Glomerular endothelial cell (primary cell): Measurements from ENCODE around the gene ATP8A2. TPM values are rescaled to one million over a fixed set of nuclear protein-coding genes. Genes with fewer than 3 reads are reported as not detected.
"Not testable (repeated sequence)": the region's sequence is repeated elsewhere in the genome, so short reads cannot be mapped to it uniquely, and the experiment has no call there.

Experiments used
- DNase-seq: peaks from one replicate; pipeline ENCODE4 v3.0.0-alpha.2; 2011; ENCODE audit warnings: low read depth, low spot score; ENCODE audit errors: extremely low read depth
- total RNA-seq: library from RNA; depleted of rRNA; stranded (reverse); fragments of >200 nt; gene quantifications from 2 replicates; pipeline ENCODE4 v1.2.3, GENCODE V29; 2015

ATP8A2 gene
- total RNA-seq, 1 donor from 2014 or later, result 0.12 TPM

GRCh38 chr13:26051657-26052311 is 680.0 kb downstream of the ATP8A2 start, which contains the start of gene SHISA2:
Gene SHISA2 (minus strand): TSS chr13:26052016. CDS start chr13:26050975, 1,041 bp downstream.
- no peak for DNase-seq

- DNase-seq, result no peak
Observed at GRCh38 chr13:26052337-26052736, 680.6 kb downstream of the ATP8A2 start.

DNA sequence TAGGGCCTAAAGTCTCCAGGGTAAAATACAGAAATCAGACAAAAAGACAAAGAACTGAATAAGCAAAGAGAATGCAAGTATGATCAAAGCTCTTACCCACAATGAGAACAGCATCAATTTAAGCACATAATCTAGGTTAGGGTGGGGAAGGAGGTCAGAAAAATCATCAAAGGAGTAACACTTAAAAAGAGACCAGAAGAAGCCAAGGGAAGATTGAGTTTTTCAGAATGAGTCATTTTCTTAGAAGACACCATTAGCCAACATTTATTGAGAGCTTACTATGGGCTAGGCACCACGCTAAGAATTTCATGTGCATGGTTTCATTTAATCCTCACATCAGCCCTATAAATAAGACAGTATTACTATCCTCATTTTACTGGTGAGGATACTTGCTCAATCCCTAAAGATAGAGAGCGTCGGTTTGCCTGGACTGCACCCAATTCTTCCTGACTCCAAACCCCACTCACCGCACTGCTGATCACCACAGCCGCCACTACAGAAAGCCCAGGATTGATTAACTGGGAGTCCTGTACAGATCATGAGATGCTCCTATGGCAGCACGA is 681.7 kb downstream of the ATP8A2 start:
- no peak for DNase-seq

- DNase-seq, result no peak
Observed at GRCh38 chr13:26054896-26055295, 683.1 kb downstream of the ATP8A2 start.

DNA sequence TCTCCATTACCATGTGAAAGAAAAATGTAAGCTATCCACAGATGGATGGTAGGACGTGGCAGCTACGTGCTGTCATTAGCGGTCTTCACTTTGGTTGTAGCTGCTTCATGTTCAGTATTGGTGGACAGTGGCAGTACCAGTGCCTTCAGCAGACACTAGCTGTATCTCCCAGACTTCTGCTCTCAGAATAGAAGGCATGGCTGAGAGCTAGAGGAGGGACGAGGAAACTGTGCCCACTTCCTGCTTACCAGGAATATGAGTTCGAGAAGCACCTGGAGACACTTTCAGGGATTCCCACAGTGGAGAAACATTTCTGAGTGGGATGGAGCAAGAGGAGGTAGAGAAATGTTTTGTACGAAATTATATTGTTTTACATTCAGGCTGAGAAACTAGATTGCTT is 686.9 kb downstream of the ATP8A2 start:
- DNase-seq, result no peak

GRCh38 chr13:26060357-26060756 is 688.6 kb downstream of the ATP8A2 start:
- no peak for DNase-seq

GRCh38 chr13:26061256-26061655 is 689.5 kb downstream of the ATP8A2 start:
- DNase-seq, result no peak

DNA sequence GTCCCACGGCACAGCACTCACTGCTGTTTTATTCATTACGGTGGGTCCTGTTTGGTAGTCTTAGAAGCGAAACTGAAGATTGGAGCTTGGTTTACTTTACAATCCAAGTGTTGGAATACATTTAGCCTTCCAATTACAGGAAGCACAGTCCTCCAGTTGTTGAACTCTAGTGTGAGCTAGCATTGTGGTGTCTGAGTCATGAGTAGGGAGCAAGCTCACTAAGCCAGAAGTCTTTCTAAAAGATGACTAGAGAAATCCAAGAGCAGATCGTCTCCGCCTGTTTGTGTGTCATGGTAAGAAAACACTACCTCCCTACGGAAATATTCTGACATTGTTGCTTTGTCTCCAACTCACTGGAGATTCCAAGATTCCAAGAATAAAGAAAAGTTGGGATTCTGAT is 690.2 kb downstream of the ATP8A2 start:
- DNase-seq, result no peak

GRCh38 chr13:26062853-26063444 is 691.2 kb downstream of the ATP8A2 start:
- DNase-seq, result peak; percentile 42

GRCh38 chr13:26066492-26066891 is 694.7 kb downstream of the ATP8A2 start:
- DNase-seq, result not testable (repeated sequence)

DNA sequence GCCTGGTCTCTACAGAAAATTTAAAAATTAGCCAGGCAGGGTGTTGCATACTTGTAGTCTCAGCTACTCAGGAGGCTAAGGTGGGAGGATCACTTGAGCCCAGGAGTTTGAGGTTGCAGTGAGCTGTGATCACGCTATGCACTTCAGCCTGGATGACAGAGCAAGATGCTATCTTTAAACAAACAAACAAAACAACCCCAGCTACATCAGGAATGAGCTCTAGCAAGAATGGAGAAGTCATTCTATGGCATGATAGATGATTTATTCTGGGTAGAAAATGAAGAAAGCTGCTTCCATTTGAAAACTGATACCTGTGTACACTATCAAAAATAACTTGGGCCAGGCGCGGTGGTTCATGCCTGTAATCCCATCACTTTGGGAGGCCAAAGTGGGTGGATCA is 695.8 kb downstream of the ATP8A2 start:
- no peak for DNase-seq

DNA sequence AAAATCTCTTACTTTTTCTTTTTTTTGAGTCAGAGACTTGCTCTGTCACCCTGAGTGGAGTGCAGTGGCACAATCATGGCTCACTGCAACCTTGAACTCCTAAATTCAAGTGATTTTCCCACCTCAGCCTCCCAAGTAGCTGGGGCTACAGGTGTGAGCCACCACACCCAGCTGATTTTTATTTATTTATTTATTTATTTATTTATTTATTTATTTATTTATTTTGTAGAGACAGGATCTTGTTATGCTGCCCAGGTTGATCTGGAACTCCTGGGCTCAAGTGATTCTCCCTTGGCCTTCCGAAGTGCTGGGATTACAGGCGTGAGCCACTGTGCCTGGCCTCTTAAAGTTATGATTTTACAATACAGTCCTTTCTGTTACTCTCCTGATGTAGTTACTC is 696.6 kb downstream of the ATP8A2 start:
- not testable (repeated sequence) for DNase-seq

DNA sequence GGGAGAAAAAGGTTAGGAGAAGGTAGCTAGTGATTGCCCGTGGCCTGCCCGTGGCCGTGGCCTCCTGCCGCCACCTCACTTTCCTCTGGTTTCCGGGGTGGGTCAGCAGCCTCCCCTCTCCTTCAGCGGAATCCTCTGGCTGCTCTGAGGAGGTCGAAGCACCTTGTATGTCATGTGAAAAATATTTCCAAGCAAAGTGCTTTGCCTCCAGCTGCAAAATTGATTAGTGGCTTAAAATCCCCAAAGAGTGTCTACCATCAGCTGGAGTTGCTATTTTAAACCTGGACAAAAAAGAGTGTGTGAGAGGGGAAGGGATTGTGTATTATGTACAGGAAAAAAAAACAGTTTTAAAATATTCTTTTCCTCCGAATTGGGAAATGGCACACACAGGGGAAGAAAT is 697.9 kb downstream of the ATP8A2 start:
- not testable (repeated sequence) for DNase-seq

DNA sequence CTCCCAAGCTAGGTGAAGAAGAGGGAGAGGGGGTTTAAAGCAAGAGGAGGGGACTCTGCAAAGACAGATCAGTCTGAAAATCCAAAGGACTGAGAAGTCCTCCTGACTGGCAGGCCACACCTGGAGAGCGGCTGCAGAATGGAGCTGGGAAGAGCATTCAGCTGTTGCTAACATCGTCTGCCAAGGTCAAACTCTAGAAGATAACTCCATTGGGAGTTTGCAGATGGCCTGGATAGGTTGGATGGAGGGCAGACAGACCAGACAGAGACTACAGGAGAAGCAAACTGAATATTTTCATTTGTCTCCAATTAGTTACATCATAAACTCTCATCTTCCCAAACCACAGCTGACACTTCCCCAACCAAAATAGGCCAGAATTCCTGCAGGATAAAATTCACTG is 699.9 kb downstream of the ATP8A2 start:
- DNase-seq, result no peak

DNA sequence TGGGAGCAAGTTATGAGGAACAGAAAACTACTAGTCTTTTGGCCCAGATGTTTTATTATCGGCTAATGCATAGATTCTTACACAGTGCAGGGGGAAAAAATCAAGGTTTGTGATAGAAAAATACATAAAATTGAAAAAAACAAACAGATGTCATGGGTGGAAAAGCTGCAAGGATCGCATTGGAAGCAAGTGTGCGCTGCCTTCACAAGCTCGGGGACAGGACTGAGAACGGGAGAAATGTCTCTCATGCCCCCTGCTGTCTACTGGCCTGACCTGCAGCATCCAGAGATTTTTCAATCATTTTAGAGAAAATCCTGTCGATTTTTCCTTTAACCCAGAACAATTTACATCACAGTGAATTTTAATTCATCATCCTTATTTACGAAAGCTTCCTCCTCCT is 700.6 kb downstream of the ATP8A2 start:
- DNase-seq, result not testable (repeated sequence)

DNA sequence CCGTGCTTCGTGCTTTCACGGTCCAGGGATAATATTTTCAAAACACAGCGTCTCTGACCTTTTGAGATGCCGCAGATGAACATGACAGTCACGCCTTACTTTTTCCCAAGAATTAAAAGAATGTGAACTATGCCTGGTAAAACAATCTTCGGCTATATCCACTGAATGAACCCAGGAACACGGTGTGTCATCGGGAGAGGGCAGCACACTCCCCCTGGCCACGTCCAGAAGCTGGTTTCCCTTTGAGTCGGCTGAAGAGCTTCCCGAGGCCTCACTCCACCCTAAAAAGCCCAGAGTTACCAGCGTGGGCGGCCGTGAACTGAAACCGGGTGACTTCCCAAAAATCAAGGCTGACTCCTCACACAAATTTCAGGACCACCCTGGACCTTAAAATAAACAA is 702.9 kb downstream of the ATP8A2 start:
- no peak for DNase-seq

Other genes starting within 250 kb of the ATP8A2 start
- under 0.01 TPM in 1 of 2 replicates, not detected in the other for gene AMER2, start 199.7 kb upstream of the ATP8A2 start, total RNA-seq
- 24.0 and 28.1 TPM in 2 replicates for gene MTMR6, start 84.5 kb upstream of the ATP8A2 start, total RNA-seq
- gene NUP58, start 70.3 kb upstream of the ATP8A2 start, total RNA-seq, result 34.8 and 59.0 TPM in 2 replicates